ENCODE measurements around the gene INSR. TPM values are rescaled to one million over a fixed set of nuclear protein-coding genes. Genes with fewer than 3 reads are reported as not detected.
A peak's percentile ranks its signal among the peaks of the same experiment; 100 is the strongest.

INSR gene
- total and polyA plus RNA-seq, 4 experiments from 2014 or later = 0.06 to 2.2 (median 0.69) TPM

- intact Hi-C loops (cut with micrococcal nuclease) = loop anchor here (1.0 kb wide), 1 partner anchor 30 kb away; the partner anchor contains the start of gene ZNF557
- H3K4me3 ChIP-seq (ENCODE audit: low read length in 2 of 2) = peak overlapping the region; percentile 57 to 86
- no peaks in the 10 kb centered on the region for H3K36me3 ChIP-seq (ENCODE audit: insufficient read depth, low read length)
- no peaks in the 10 kb centered on the region for H3K27me3 ChIP-seq (ENCODE audit: insufficient read depth, low read length)
- peaks cover 13 to 40% (median 27%) of the 10 kb centered on the region in 4 donors for H3K4me1 Mint-ChIP-seq
- peaks cover 0 to 3% of the 10 kb centered on the region in 2 donors for H3K27me3 Mint-ChIP-seq
- H3K4me1 ChIP-seq (ENCODE audit: insufficient read depth, low read length) = peaks cover 23% of the 10 kb centered on the region
- peak overlapping the region; percentile 74 to 98 (median 94) for H3K27ac Mint-ChIP-seq
- H3K27ac ChIP-seq (ENCODE audit: low read depth, low read length) = peak overlapping the region; percentile 86
- peaks cover 0 to 1% of the 10 kb centered on the region in 2 donors for H3K9me3 ChIP-seq (ENCODE audit: control insufficient read depth in 1 of 2, low read length in 2 of 2)
- H3K4me3 Mint-ChIP-seq = peak overlapping the region; percentile 84 to 96 (median 92)
- peaks cover 0 to 35% (median 25%) of the 10 kb centered on the region in 8 donors for H3K9me3 Mint-ChIP-seq
- POLR2A ChIA-PET (ENCODE audit: partially characterized antibody) = interaction anchor here (0.6 to 1.9 kb wide), 15 partner anchors 13 to 845 kb away, joined by 3 to 31 read pairs (median 5); partner anchors contain the start of genes ARHGEF18, MAP2K7, PET100 and TRAPPC5
- DNase-seq = peak; percentile 82 to 92 (median 87)
- peaks cover 16 to 18% of the 10 kb centered on the region in 2 donors for H3K36me3 Mint-ChIP-seq
- CTCF ChIA-PET (ENCODE audit: partially characterized antibody) = interaction anchor here (0.5 to 1.6 kb wide), 6 partner anchors 29 to 702 kb away, joined by 3 to 5 read pairs (median 4); partner anchors contain the start of gene ZNF557
Measured at GRCh38 chr19:7098701-7099596, 195.3 kb downstream of the INSR start.

- POLR2A ChIA-PET (ENCODE audit: partially characterized antibody) = interaction anchor here (0.6 to 0.8 kb wide), 2 partner anchors 28 to 484 kb away, joined by 3 read pairs; no protein-coding TSS in a partner anchor
- H3K4me3 Mint-ChIP-seq = peak overlapping the region; percentile 84 to 96 (median 92)
- H3K36me3 Mint-ChIP-seq = peaks cover 19 to 20% of the 10 kb centered on the region in 2 donors
- peaks cover 0 to 43% (median 30%) of the 10 kb centered on the region in 8 donors for H3K9me3 Mint-ChIP-seq
- peak overlapping the region in 1 of 2 donors; percentile 86 for H3K4me3 ChIP-seq (ENCODE audit: low read length in 2 of 2)
- H3K4me1 Mint-ChIP-seq = peaks cover 13 to 40% (median 27%) of the 10 kb centered on the region in 4 donors
- no peaks in the 10 kb centered on the region for H3K27me3 ChIP-seq (ENCODE audit: insufficient read depth, low read length)
- intact Hi-C loops (cut with micrococcal nuclease) = no loop called here
- CTCF ChIA-PET (ENCODE audit: partially characterized antibody) = no interaction called here
- H3K27me3 Mint-ChIP-seq = peaks cover 0 to 1% of the 10 kb centered on the region in 2 donors
- DNase-seq = no peak
- peak overlapping the region; percentile 86 for H3K27ac ChIP-seq (ENCODE audit: low read depth, low read length)
- peak overlapping the region; percentile 32 to 98 (median 94) for H3K27ac Mint-ChIP-seq
- no peaks in the 10 kb centered on the region for H3K36me3 ChIP-seq (ENCODE audit: insufficient read depth, low read length)
- H3K4me1 ChIP-seq (ENCODE audit: insufficient read depth, low read length) = peaks cover 23% of the 10 kb centered on the region
- peaks cover 0 to 9% of the 10 kb centered on the region in 2 donors for H3K9me3 ChIP-seq (ENCODE audit: control insufficient read depth in 1 of 2, low read length in 2 of 2)
Measured at GRCh38 chr19:7098096-7098495, 196.1 kb downstream of the INSR start.

- intact Hi-C loops (cut with micrococcal nuclease) = no loop called here
- ChIA-PET POLR2A (ENCODE audit: partially characterized antibody) (no interaction called here), CTCF (ENCODE audit: partially characterized antibody) (no interaction called here)
- H3K9me3 ChIP-seq (ENCODE audit: control insufficient read depth in 1 of 2, low read length in 2 of 2) = peaks cover 3 to 50% of the 10 kb centered on the region in 2 donors
- peaks cover 26 to 29% of the 10 kb centered on the region in 2 donors for H3K36me3 Mint-ChIP-seq
- H3K27me3 Mint-ChIP-seq = no peaks in the 10 kb centered on the region
- no peak overlapping the region for H3K27ac Mint-ChIP-seq
- H3K36me3 ChIP-seq (ENCODE audit: insufficient read depth, low read length) = peaks cover 4% of the 10 kb centered on the region
- H3K27me3 ChIP-seq (ENCODE audit: insufficient read depth, low read length) = no peaks in the 10 kb centered on the region
- peaks cover 3% of the 10 kb centered on the region for H3K4me1 ChIP-seq (ENCODE audit: insufficient read depth, low read length)
- DNase-seq = no peak
- H3K9me3 Mint-ChIP-seq = peaks cover 0 to 91% (median 66%) of the 10 kb centered on the region in 8 donors
- H3K4me3 Mint-ChIP-seq = no peak overlapping the region
- peaks cover 0 to 9% (median 2%) of the 10 kb centered on the region in 4 donors for H3K4me1 Mint-ChIP-seq
- no peak overlapping the region for H3K4me3 ChIP-seq (ENCODE audit: low read length in 2 of 2)
- H3K27ac ChIP-seq (ENCODE audit: low read depth, low read length) = no peak overlapping the region
Measured at GRCh38 chr19:7088999-7089398, 205.2 kb downstream of the INSR start.

- POLR2A ChIA-PET (ENCODE audit: partially characterized antibody) = interaction anchor here (5.3 kb wide), 1 partner anchor 13 kb away, joined by 33 read pairs; the partner anchor contains the start of gene ZNF557
- Mint-ChIP-seq H3K4me1 (peaks cover 0 to 1% (median 0%) of the 10 kb centered on the region in 4 donors), H3K4me3 (peak overlapping the region in 2 of 8 donors; percentile 5 to 35), H3K27me3 (no peaks in the 10 kb centered on the region), H3K9me3 (peaks cover 0 to 97% (median 80%) of the 10 kb centered on the region in 8 donors), H3K27ac (peak overlapping the region in 1 of 7 donors; percentile 21), H3K36me3 (peaks cover 64 to 72% of the 10 kb centered on the region in 2 donors)
- no peaks in the 10 kb centered on the region for H3K4me1 ChIP-seq (ENCODE audit: insufficient read depth, low read length)
- H3K4me3 ChIP-seq (ENCODE audit: low read length in 2 of 2) = no peak overlapping the region
- H3K9me3 ChIP-seq (ENCODE audit: control insufficient read depth in 1 of 2, low read length in 2 of 2) = peaks cover 26 to 77% of the 10 kb centered on the region in 2 donors
- H3K27me3 ChIP-seq (ENCODE audit: insufficient read depth, low read length) = no peaks in the 10 kb centered on the region
- CTCF ChIA-PET (ENCODE audit: partially characterized antibody) = interaction anchor here (1.1 kb wide), 1 partner anchor 19 kb away, joined by 3 read pairs; no protein-coding TSS in a partner anchor
- H3K27ac ChIP-seq (ENCODE audit: low read depth, low read length) = no peak overlapping the region
- peak in 2 of 5 donors; percentile 10 to 16 for DNase-seq
- H3K36me3 ChIP-seq (ENCODE audit: insufficient read depth, low read length) = peaks cover 59% of the 10 kb centered on the region
- intact Hi-C loops (cut with micrococcal nuclease) = no loop called here
Measured at GRCh38 chr19:7083076-7083956, 210.9 kb downstream of the INSR start.

- ChIA-PET CTCF (ENCODE audit: partially characterized antibody) (no interaction called here), POLR2A (ENCODE audit: partially characterized antibody) (interaction anchor here (1.3 kb wide), 1 partner anchor 9 kb away, joined by 6 read pairs; the partner anchor contains the start of gene ZNF557)
- H3K27ac ChIP-seq (ENCODE audit: low read depth, low read length) = no peak overlapping the region
- H3K27ac Mint-ChIP-seq = peak overlapping the region in 2 of 7 donors; percentile 25 to 29
- H3K4me1 Mint-ChIP-seq = peaks cover 0 to 7% (median 3%) of the 10 kb centered on the region in 4 donors
- no peaks in the 10 kb centered on the region for H3K27me3 Mint-ChIP-seq
- peaks cover 0 to 82% (median 65%) of the 10 kb centered on the region in 8 donors for H3K9me3 Mint-ChIP-seq
- H3K27me3 ChIP-seq (ENCODE audit: insufficient read depth, low read length) = no peaks in the 10 kb centered on the region
- H3K4me3 ChIP-seq (ENCODE audit: low read length in 2 of 2) = no peak overlapping the region
- H3K4me1 ChIP-seq (ENCODE audit: insufficient read depth, low read length) = no peaks in the 10 kb centered on the region
- no peak for DNase-seq
- peaks cover 22 to 55% of the 10 kb centered on the region in 2 donors for H3K9me3 ChIP-seq (ENCODE audit: control insufficient read depth in 1 of 2, low read length in 2 of 2)
- H3K36me3 Mint-ChIP-seq = peaks cover 77 to 94% of the 10 kb centered on the region in 2 donors
- H3K4me3 Mint-ChIP-seq = peak overlapping the region in 2 of 8 donors; percentile 22 to 40
- peaks cover 93% of the 10 kb centered on the region for H3K36me3 ChIP-seq (ENCODE audit: insufficient read depth, low read length)
- intact Hi-C loops (cut with micrococcal nuclease) = no loop called here
Measured at GRCh38 chr19:7078008-7078407, 216.2 kb downstream of the INSR start.

GRCh38 chr19:7076151-7076550 is 218.1 kb downstream of the INSR start:
- no peaks in the 10 kb centered on the region for H3K27me3 Mint-ChIP-seq
- Histone ChIP-seq H3K9me3 (ENCODE audit: control insufficient read depth in 1 of 2, low read length in 2 of 2) (peaks cover 15 to 36% of the 10 kb centered on the region in 2 donors), H3K27me3 (ENCODE audit: insufficient read depth, low read length) (no peaks in the 10 kb centered on the region), H3K4me1 (ENCODE audit: insufficient read depth, low read length) (peaks cover 4% of the 10 kb centered on the region), H3K36me3 (ENCODE audit: insufficient read depth, low read length) (peaks cover 86% of the 10 kb centered on the region), H3K27ac (ENCODE audit: low read depth, low read length) (no peak overlapping the region), H3K4me3 (ENCODE audit: low read length in 2 of 2) (no peak overlapping the region)
- H3K9me3 Mint-ChIP-seq = peaks cover 0 to 63% (median 49%) of the 10 kb centered on the region in 8 donors
- no peak for DNase-seq
- H3K27ac Mint-ChIP-seq = peak overlapping the region in 1 of 7 donors; percentile 1
- POLR2A ChIA-PET (ENCODE audit: partially characterized antibody) = interaction anchor here (0.9 kb wide), 1 partner anchor 275 kb away, joined by 3 read pairs; no protein-coding TSS in a partner anchor
- peaks cover 7 to 15% (median 10%) of the 10 kb centered on the region in 4 donors for H3K4me1 Mint-ChIP-seq
- H3K4me3 Mint-ChIP-seq = no peak overlapping the region
- CTCF ChIA-PET (ENCODE audit: partially characterized antibody) = interaction anchor here (1.9 kb wide), 1 partner anchor 10 kb away, joined by 4 read pairs; no protein-coding TSS in a partner anchor
- H3K36me3 Mint-ChIP-seq = peaks cover 70 to 89% of the 10 kb centered on the region in 2 donors
- intact Hi-C loops (cut with micrococcal nuclease) = no loop called here

All from CD4-positive, alpha-beta memory T cell (primary cell).